Mesenchymal stem cell (in vitro differentiated cells and primary cell): ENCODE data around the gene CKAP5.

Experiments used
- DNase-seq: peaks from one replicate; pipeline ENCODE4 v3.0.0-alpha.2; 2013
- H2AFZ ChIP-seq: one replicate; pipeline ENCODE4 v1.6.1; 2013; ENCODE audit warnings: low read depth, mild to moderate bottlenecking, control low read depth, inconsistent platforms, low read length, moderate library complexity
- H2AK5ac ChIP-seq: 2 replicates; pipeline ENCODE4 v1.6.1; 2013; ENCODE audit warnings: low read length, moderate library complexity, mild to moderate bottlenecking, inconsistent platforms; ENCODE audit not compliant: severe bottlenecking
- H2BK120ac ChIP-seq: one replicate; pipeline ENCODE4 v1.6.1; 2013; ENCODE audit warnings: low read depth, mild to moderate bottlenecking, inconsistent platforms, low read length, moderate library complexity
- H2BK12ac ChIP-seq, 2 experiments: one replicate each; pipeline ENCODE4 v1.6.1; 2013; ENCODE audit warnings: inconsistent platforms in 2 of 2, low read length in 2 of 2, mild to moderate bottlenecking in 2 of 2, moderate library complexity in 2 of 2, control low read depth in 1 of 2
- H2BK15ac ChIP-seq: one replicate; pipeline ENCODE4 v1.6.1; 2013; ENCODE audit warnings: mild to moderate bottlenecking, low read depth, inconsistent platforms; ENCODE audit not compliant: poor library complexity, severe bottlenecking
- H2BK5ac ChIP-seq: 2 replicates; pipeline ENCODE4 v1.6.1; 2013; ENCODE audit warnings: low read depth, mild to moderate bottlenecking, low read length, control low read depth, inconsistent platforms; ENCODE audit not compliant: poor library complexity, severe bottlenecking
- H3K14ac ChIP-seq, 2 experiments: one replicate each; pipeline ENCODE4 v1.6.1; 2013; ENCODE audit warnings: inconsistent platforms in 2 of 2, low read length in 2 of 2, control low read depth in 1 of 2, mild to moderate bottlenecking in 1 of 2, moderate library complexity in 1 of 2
- H3K18ac ChIP-seq, 2 experiments: one replicate each; pipeline ENCODE4 v1.6.1; 2013; ENCODE audit warnings: inconsistent platforms in 2 of 2, low read length in 2 of 2, control low read depth in 1 of 2, low read depth in 1 of 2, mild to moderate bottlenecking in 1 of 2
- H3K23ac ChIP-seq, 2 experiments: one replicate each; pipeline ENCODE4 v1.6.1; 2013; ENCODE audit warnings: inconsistent platforms in 2 of 2, low read length in 2 of 2, mild to moderate bottlenecking in 2 of 2, moderate library complexity in 2 of 2, control low read depth in 1 of 2
- H3K27ac ChIP-seq: 2 replicates; pipeline ENCODE4 v1.5.1; 2013; ENCODE audit warnings: mild to moderate bottlenecking, moderate library complexity, low read length, control low read depth, inconsistent platforms; ENCODE audit not compliant: poor library complexity, severe bottlenecking
- H3K27me3 ChIP-seq, 2 experiments: 2 replicates each; pipeline versions ENCODE4 v1.6.1 to v1.7.0; 2013; ENCODE audit warnings: low read length in 2 of 2, mild to moderate bottlenecking in 2 of 2, moderate library complexity in 2 of 2, control low read depth in 1 of 2, inconsistent platforms in 1 of 2; ENCODE audit not compliant: control insufficient read depth in 1 of 2, insufficient read depth in 1 of 2
- H3K36me3 ChIP-seq, 2 experiments: 2 replicates each; pipeline versions ENCODE4 v1.6.1 to v1.7.0; 2013; ENCODE audit warnings: low read length in 2 of 2, control low read depth in 1 of 2, inconsistent platforms in 1 of 2, low read depth in 1 of 2, mild to moderate bottlenecking in 1 of 2; ENCODE audit not compliant: insufficient read depth in 2 of 2, control insufficient read depth in 1 of 2
- H3K4ac ChIP-seq, 2 experiments: one replicate each; pipeline ENCODE4 v1.6.1; 2013; ENCODE audit warnings: inconsistent platforms in 2 of 2, low read length in 2 of 2, mild to moderate bottlenecking in 2 of 2, moderate library complexity in 2 of 2, control low read depth in 1 of 2, low read depth in 1 of 2
- H3K4me1 ChIP-seq: 2 replicates; pipeline ENCODE4 v1.6.1; 2013; ENCODE audit warnings: low read depth, low read length, control low read depth; ENCODE audit not compliant: control insufficient read depth, insufficient read depth
- H3K4me2 ChIP-seq: 2 replicates; pipeline ENCODE4 v1.6.1; 2013; ENCODE audit warnings: low read length, mild to moderate bottlenecking, inconsistent platforms; ENCODE audit not compliant: poor library complexity, severe bottlenecking
- H3K4me3 ChIP-seq, 2 experiments: 2 replicates each; pipeline versions ENCODE4 v1.5.1 to v1.7.0; 2013; ENCODE audit warnings: low read length in 2 of 2, mild to moderate bottlenecking in 2 of 2, control low read depth in 1 of 2, low read depth in 1 of 2; ENCODE audit not compliant: insufficient read depth in 1 of 2
- H3K79me1 ChIP-seq: replicated peaks from 2 replicates; pipeline ENCODE4 v1.6.1; 2013; ENCODE audit warnings: mild to moderate bottlenecking, control low read depth, low read length, inconsistent platforms; ENCODE audit not compliant: poor library complexity, severe bottlenecking
- H3K9ac ChIP-seq: 2 replicates; pipeline ENCODE4 v1.7.0; 2013; ENCODE audit warnings: mild to moderate bottlenecking, low read length, moderate library complexity
- H3K9me3 ChIP-seq: 2 replicates; pipeline ENCODE4 v1.7.0; 2013; ENCODE audit warnings: mild to moderate bottlenecking, low read length; ENCODE audit not compliant: control insufficient read depth
- H4K8ac ChIP-seq: one replicate; pipeline ENCODE4 v1.6.1; 2013; ENCODE audit warnings: inconsistent platforms, mild to moderate bottlenecking, low read length, moderate library complexity
- H4K91ac ChIP-seq: one replicate; pipeline ENCODE4 v1.6.1; 2013; ENCODE audit warnings: mild to moderate bottlenecking, low read length, inconsistent platforms
- WGBS: methylation state at CpG from one replicate; pipeline ENCODE4 v1.1.7; 2013; ENCODE audit warnings: mixed read lengths; 5-methylcytosine and 5-hydroxymethylcytosine counted together

The CKAP5 gene

DNA sequence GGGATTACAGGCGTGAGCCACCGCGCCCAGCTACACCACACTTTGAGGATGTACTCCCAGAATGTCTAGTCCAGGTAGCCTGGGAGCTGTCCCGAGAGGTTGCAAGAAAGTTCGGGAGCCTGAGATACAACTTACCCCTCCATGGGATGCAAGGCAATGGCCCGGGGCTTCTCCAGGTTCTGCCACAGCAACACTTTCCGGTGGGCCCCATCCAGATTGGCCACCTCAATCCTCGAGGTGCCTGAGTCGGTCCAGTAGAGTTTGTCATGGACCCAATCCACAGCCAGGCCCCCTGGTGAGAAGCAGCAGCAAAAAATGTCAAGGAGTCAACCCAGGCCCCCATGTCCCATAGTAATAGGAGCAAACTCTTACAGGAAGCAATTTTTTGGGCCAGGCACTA, 46.8 kb upstream of the CKAP5 start:
- H3K23ac ChIP-seq, result no peak overlapping the region

DNA sequence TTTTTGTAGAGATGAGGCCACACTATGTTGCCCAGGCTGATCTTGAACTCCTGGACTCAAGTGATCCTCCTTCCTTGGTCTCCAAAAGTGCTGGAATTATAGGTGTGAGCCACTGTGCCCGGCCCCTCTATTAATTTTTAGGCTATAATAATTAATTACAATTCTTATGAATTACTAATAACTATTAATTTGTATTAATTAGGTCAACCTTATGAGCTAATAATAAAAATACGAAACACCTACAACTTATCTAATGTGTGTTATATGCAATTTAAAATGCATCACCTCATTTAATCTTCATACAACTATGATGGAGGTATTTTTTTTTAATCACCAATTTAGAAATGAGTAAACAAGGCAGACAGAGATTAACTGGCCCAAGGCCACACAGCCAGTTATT, 46.0 kb upstream of the CKAP5 start:
- Histone ChIP-seq H2BK5ac (no peak overlapping the region), H2BK12ac (no peak overlapping the region), H3K4me3 (no peak overlapping the region), H4K91ac (no peak overlapping the region), H3K9ac (no peak overlapping the region), H3K27me3 (no peaks in the 10 kb centered on the region), H3K14ac (no peak overlapping the region), H3K18ac (no peak overlapping the region), H2BK15ac (no peak overlapping the region), H2BK120ac (no peak overlapping the region), H3K4me2 (no peak overlapping the region), H3K4me1 (peaks cover 2% of the 10 kb centered on the region), H3K9me3 (no peaks in the 10 kb centered on the region), H3K23ac (no peak overlapping the region), H3K27ac (no peak overlapping the region), H3K36me3 (peaks cover 20 to 51% of the 10 kb centered on the region in 2 experiments), H2AFZ (no peak overlapping the region), H2AK5ac (no peak overlapping the region), H4K8ac (no peak overlapping the region), H3K79me1 (no peaks in the 10 kb centered on the region), H3K4ac (no peak overlapping the region)
- DNase-seq, result no peak
- WGBS, result no CpG with 5 or more reads among the region's 2 CpGs

More for the DNA sequence above, 46.8 kb upstream of the CKAP5 start:
- H3K27me3 ChIP-seq, result no peaks in the 10 kb centered on the region
- no peak overlapping the region for H2AK5ac ChIP-seq
- H3K4me3 ChIP-seq, result no peak overlapping the region
- no peak for DNase-seq
- H3K36me3 ChIP-seq, result peaks cover 20 to 48% of the 10 kb centered on the region in 2 experiments
- H2BK12ac ChIP-seq, result no peak overlapping the region
- no peak overlapping the region for H2AFZ ChIP-seq
- H3K4me2 ChIP-seq, result no peak overlapping the region
- no peak overlapping the region for H3K4ac ChIP-seq
- no peak overlapping the region for H2BK120ac ChIP-seq
- no peaks in the 10 kb centered on the region for H3K79me1 ChIP-seq
- H3K18ac ChIP-seq, result no peak overlapping the region
- H3K9me3 ChIP-seq, result no peaks in the 10 kb centered on the region
- peaks cover 2% of the 10 kb centered on the region for H3K4me1 ChIP-seq
- H3K14ac ChIP-seq, result no peak overlapping the region
- 95% methylated on average over 9 of the region's 9 CpGs for WGBS
- no peak overlapping the region for H2BK15ac ChIP-seq
- H3K27ac ChIP-seq, result no peak overlapping the region
- no peak overlapping the region for H2BK5ac ChIP-seq
- no peak overlapping the region for H4K8ac ChIP-seq
- no peak overlapping the region for H3K9ac ChIP-seq
- no peak overlapping the region for H4K91ac ChIP-seq

DNA sequence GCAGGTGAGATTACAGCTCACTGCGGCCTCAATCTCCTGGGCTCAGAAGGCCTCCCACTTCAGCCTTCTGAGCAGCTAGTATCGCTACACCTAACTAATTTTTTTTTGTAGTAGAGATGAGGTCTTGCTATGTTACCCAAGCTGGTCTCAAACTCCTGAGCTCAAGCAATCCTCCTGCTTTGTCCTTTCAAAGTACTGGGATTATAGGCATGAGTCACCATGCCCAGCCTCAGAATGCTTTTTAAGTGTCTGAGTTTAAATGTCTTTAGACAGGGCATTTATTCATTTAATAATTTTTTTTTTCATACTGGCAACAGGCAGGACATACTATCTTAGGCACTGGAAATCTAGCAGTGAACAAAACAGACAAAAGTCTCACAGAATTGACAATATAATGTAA, 44.6 kb upstream of the CKAP5 start:
- H2AK5ac ChIP-seq, result no peak overlapping the region
- H2BK15ac ChIP-seq, result no peak overlapping the region
- H2BK120ac ChIP-seq, result no peak overlapping the region
- H3K14ac ChIP-seq, result no peak overlapping the region
- H3K27ac ChIP-seq, result no peak overlapping the region
- no peak overlapping the region for H2BK5ac ChIP-seq
- H3K4ac ChIP-seq, result no peak overlapping the region
- DNase-seq, result peak; percentile 49
- peaks cover 26 to 54% of the 10 kb centered on the region in 2 experiments for H3K36me3 ChIP-seq
- H3K4me3 ChIP-seq, result no peak overlapping the region
- H3K9me3 ChIP-seq, result no peaks in the 10 kb centered on the region
- no peaks in the 10 kb centered on the region for H3K79me1 ChIP-seq
- H3K9ac ChIP-seq, result no peak overlapping the region
- no peak overlapping the region for H3K18ac ChIP-seq
- no CpG with 5 or more reads among the region's 2 CpGs for WGBS
- H3K4me1 ChIP-seq, result no peaks in the 10 kb centered on the region
- no peak overlapping the region for H3K4me2 ChIP-seq
- H4K8ac ChIP-seq, result no peak overlapping the region
- no peak overlapping the region for H2AFZ ChIP-seq
- H3K27me3 ChIP-seq, result no peaks in the 10 kb centered on the region
- H2BK12ac ChIP-seq, result no peak overlapping the region
- no peak overlapping the region for H3K23ac ChIP-seq
- no peak overlapping the region for H4K91ac ChIP-seq

DNA sequence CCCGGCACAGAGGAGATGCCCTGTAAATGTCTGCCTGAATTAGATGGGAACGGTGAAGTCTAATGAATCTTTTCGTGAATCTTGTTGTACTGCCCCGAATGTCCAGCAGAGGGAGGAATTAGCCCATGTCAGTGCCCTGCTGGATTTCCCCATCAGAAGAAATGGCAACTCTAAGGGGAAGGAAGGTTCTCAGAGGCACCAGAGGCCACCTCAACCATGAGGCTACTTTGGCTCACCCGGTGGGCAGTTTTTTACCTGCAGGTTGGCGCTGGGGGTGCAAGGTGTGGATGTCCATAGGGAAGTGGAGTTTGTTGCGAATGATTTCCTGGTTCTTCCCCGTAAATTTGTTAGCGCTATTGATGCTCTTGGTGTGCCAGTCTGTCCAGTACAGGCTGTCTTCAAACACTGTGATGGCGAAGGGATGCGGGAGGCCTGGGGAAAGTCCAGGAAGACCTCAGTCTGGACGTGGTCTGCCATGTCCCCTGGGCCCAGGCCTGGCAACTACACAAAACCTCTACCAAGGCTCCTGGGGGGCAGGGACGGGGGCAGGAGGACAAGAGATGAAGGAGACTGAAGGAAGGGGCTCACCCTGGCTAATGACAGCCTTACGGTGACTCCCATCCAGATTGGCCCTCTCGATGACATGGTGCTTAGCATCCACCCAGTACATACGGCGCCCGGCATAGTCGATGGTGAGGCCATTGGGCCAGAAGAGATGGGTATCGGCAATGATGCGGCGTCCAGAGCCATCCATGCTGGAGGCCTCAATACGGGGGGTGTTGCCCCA, 43.8 kb upstream of the CKAP5 start:
- no peaks in the 10 kb centered on the region for H3K9me3 ChIP-seq
- no peak overlapping the region for H2AK5ac ChIP-seq
- WGBS, result 74% methylated on average over 22 of the region's 23 CpGs
- H3K36me3 ChIP-seq, result peaks cover 28 to 54% of the 10 kb centered on the region in 2 experiments
- no peak overlapping the region for H4K91ac ChIP-seq
- no peaks in the 10 kb centered on the region for H3K4me1 ChIP-seq
- H3K79me1 ChIP-seq, result no peaks in the 10 kb centered on the region
- no peak overlapping the region for H3K4me3 ChIP-seq
- H3K9ac ChIP-seq, result no peak overlapping the region
- no peak overlapping the region for H4K8ac ChIP-seq
- no peak overlapping the region for H3K18ac ChIP-seq
- no peak overlapping the region for H2BK5ac ChIP-seq
- H3K4ac ChIP-seq, result no peak overlapping the region
- H2BK120ac ChIP-seq, result no peak overlapping the region
- peak overlapping the region in 1 of 2 experiments; percentile 60 for H2BK12ac ChIP-seq
- peak; percentile 78 for DNase-seq
- H3K14ac ChIP-seq, result peak overlapping the region in 1 of 2 experiments; percentile 11
- no peak overlapping the region for H3K4me2 ChIP-seq
- peak overlapping the region; percentile 84 for H2BK15ac ChIP-seq
- no peak overlapping the region for H3K27ac ChIP-seq
- no peak overlapping the region for H3K23ac ChIP-seq
- no peaks in the 10 kb centered on the region for H3K27me3 ChIP-seq
- no peak overlapping the region for H2AFZ ChIP-seq
